Activated CD8-positive, alpha-beta memory T cell treated with anti-CD3 and anti-CD28 coated beads for 4 hours (primary cell): Measurements from ENCODE around the gene CLEC7A.

Source experiments
- DNase-seq, 2 donors: peaks; one replicate each; pipeline ENCODE4 v3.0.0-alpha.2; 2020; ENCODE audit warnings: low read depth in 2 of 2

The CLEC7A gene

GRCh38 chr12:10140001-10140400, 10.0 kb upstream of the CLEC7A start:
- peak in 1 of 2 donors; percentile 18 for DNase-seq

GRCh38 chr12:10136637-10137205, 6.7 kb upstream of the CLEC7A start:
- DNase-seq: no peak

GRCh38 chr12:10135126-10135525, 5.1 kb upstream of the CLEC7A start:
- no peak for DNase-seq

- no peak for DNase-seq
Measured at GRCh38 chr12:10132850-10133370, 2.9 kb upstream of the CLEC7A start.

GRCh38 chr12:10131111-10131690, 1.2 kb upstream of the CLEC7A start:
- no peak for DNase-seq

DNA sequence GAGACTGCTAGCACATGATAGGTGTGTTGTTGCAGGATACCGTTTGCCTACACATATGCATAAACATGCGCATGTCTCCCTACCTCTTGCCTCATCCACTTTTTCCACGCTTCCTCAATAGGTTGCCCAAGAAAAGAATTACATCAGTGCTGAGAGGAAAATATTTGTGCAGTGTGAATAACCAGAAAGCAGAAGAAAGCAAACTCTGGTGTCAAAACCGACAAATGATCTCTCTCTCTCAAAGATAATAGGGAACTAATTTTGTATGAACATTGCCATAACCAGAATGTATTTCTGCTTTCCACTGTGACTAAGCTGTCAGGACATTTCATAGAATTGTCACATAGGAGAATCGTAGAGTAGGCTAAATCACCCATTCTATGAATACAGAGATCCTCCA, 1.3 kb downstream of the CLEC7A start:
- DNase-seq: no peak

DNA sequence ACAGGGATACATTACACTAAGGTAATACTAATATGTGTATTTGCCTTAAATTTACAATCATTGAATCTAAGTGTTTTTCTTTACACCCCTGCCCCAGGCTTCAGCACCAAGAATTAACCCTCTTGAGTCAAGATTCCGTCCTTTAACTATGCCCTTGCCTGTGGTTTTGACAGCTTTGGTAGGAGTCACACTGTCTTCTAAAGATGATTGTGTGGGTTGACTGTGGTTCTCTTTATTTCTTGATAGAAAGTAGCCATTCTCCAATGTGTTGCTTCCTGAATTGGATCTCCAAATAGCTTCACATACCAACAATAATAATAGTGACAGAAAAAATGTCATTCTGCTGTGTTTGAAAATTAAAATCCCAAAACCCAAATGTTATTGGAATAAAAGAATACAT, 3.6 kb downstream of the CLEC7A start:
- DNase-seq: no peak

DNA sequence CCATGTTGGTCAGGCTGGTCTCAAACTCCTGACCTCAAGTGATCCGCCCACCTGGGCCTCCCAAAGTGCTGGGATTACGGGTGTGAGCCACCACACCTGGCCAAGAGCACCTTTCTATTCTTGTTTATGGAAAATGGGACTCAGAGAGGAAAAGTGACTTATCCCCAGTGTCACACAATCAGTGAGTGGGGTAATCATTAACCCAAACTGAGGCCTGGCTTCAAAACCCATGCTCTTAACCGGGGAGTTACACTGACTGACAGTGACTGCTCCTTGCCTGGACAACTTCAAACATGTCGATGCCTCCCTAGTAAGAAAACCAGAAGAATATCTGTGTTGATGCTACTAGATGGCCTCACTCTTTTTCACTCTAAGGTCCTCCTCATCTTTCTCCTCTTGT, 7.3 kb downstream of the CLEC7A start:
- DNase-seq: no peak

DNA sequence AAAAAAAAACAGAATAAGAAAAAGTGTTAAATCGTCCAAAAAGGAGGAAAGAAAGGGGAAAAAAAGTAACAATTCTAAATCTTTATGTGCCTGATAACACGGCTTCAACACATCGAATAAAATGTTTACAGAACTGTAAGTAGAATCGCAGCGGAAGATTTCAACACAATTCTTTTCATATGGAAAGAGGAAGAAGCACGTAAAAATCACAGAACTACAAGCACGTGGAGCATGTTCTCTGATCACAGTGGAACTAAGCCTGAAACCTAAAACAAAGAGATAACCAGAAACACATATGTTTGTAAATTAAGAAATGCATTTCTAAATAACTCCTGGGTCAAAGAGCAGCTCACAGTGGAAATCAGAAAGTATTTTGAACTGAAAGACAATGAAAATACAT, 8.7 kb downstream of the CLEC7A start:
- DNase-seq: no peak

DNA sequence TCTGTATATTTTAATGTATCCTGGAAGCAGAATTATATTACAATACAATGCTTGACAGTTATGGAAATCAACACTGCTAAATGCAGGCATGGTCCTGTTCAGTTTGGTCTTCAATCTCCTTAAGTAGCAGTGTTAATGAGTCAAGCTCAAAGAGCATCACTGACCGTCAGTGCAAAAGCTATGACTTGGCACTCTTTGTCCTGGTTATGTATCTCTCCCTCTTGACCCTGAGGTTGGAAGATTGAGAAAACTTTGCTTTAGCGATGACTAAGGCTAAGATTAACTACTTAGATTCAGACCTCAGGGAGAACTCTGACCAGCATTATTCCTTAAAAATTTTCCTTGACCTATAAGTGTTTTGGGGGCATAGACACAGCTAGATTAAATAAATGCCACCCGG, 10.9 kb downstream of the CLEC7A start:
- DNase-seq: no peak

DNA sequence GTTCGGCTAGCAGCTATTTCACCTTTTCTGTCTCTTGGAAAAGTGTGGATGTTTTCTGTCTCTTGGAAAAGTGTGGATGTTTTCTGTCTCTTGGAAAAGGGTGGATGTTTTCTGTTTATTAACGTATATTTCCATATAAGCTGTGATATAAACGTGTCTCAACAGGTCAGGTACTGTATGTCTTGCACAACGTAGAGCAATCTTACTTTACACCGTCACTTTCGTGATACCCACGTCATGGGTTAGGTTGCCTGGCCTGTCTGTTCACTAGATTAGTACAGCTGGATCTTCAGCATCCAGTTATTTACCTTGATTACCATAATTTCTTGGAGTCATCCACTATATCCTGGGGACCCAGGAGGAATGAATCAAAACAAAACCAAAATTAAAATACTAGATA, 14.1 kb downstream of the CLEC7A start:
- no peak for DNase-seq

DNA sequence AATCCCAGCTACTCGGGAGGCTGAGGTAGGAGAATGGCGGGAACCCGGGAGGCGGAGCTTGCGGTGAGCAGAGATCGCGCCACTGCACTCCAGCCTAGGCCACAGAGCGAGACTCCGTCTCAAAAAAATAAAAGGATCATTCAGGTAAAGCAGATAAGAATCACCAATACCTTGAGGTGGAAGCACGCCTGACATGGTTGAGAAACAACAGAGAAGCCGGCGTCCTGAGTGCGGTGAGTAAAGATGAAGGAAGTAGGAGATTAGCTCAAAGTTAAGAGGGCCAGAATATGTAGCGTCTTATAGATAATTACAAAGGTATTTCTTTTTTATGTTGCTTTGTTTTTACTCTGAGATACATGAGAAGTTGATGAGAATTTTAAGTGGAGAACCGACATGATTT, 14.7 kb downstream of the CLEC7A start:
- no peak for DNase-seq

DNA sequence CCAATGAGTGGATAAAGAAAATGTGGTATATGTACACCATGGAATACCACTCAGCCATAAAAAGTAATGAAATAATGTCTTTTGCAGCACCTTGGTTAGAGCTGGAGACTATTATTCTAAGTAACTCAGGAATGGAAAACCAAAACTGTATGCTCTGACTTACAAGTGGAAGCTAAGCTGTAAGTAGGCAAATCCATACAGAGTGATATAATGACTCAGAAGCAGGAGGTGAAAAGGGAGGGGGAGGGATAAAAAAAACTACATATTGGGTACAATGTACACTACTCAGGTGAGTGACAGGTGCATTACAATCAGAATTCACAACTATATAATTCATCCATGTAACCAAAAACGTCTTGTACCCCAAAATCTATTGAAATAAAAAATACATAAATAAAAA, 16.1 kb downstream of the CLEC7A start:
- no peak for DNase-seq

- DNase-seq: no peak
Measured at GRCh38 chr12:10113075-10113474, 16.9 kb downstream of the CLEC7A start.

DNA sequence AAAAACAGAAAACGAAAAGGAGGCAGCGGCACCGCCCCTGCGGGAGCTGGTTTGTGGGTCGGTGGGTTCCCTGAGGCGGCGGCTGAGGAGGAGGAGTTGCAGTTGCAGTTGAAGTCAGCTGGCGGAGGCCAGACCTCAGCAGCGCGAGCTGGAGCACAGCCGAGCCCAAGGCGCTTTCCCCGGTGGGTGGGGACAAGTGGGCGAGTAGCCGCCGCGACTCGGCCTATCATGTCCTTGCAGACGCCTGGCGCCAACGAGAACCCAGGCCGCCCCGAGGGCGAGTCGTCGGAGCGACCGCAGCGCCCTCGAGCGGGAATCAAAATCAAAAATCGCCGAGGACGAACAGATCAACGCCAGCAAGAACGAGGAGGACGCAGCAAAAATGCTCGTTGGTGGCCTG, 18.5 kb downstream of the CLEC7A start:
- no peak for DNase-seq

DNA sequence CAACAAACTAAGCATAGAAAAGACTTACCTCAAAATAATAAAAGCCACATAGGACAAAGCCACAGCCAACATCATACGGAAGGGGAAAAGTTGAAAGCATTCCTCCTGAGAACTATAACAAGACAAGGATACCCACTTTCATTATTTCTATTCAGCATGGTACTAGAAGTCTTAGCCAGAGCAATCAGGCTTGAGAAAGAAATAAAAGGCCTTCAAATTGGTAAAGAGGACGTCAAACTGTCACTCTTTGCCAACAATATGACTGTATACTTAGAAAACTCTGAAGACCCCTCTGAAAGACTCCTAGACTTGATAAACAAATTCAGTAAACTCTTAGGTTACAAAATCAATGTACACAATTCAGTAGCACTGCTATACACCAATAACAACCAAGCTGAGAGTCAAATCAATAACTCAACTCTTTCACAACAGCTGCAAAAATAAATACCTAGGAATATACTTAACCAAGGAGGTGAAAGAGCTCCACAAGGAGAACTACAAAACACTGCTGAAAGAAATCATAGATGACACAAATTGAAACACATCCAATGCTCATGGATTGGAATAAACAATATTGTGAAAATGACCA, 19.6 kb downstream of the CLEC7A start:
- DNase-seq: no peak

GRCh38 chr12:10102322-10102721, 27.7 kb downstream of the CLEC7A start:
- DNase-seq: no peak

DNA sequence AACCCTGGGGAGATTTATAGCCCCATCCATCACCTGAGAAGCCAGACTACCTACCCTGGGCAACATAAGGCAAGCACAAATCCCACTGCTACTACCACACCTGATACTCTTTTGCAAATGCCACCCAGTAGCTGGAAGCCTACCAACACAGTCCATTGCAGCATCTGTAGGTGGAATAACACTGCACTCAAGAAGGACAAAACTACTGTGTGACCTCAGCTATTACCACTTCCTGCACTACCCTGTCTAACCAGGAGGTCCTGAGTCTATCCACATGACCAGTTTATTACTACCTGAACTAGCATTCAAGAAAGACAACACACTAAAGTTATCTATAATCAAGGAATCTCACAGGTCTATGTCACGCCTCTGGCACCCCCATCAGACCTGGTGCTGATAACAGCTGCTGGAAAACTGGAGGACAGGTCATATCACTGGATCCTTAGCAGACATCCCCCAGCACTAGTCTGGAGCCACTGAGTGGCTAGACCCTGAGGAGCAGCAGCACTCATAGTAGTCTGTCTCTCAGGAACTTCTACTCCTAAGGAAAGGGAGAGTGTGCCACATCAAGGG, 28.3 kb downstream of the CLEC7A start:
- DNase-seq: no peak

- DNase-seq: no peak
Measured at GRCh38 chr12:10101042-10101579, 28.9 kb downstream of the CLEC7A start.

GRCh38 chr12:10098791-10099190, 31.2 kb downstream of the CLEC7A start, which contains the start of gene CLEC1A:
Gene CLEC1A, minus strand, starts transcription at chr12:10098985. Its CDS starts 63 bp downstream, at chr12:10098922.
- no peak for DNase-seq

DNA sequence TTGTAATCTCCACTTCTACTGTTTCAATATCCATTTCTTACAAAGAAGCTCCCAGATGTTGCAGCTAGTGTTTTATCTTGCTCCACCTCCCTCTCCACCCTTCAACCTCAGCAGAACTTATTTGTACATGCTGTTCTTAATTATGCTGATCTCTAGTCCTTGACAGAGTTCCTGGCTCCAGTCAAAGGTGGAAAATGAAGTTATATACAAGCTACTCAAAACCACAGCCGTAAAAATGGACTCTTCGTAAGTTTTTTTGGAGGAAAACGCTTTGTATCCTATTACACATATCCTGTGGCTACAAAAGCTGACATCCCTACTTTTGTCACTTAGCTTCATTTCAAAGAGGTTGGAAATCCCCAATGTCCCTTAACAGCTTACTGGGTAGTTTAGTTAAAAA, 32.5 kb downstream of the CLEC7A start:
- no peak for DNase-seq

GRCh38 chr12:10095971-10096370, 34.0 kb downstream of the CLEC7A start:
- DNase-seq: no peak
